Caco-2 (cell line): Measurements from ENCODE around the gene RAI1. TPM values are rescaled to one million over a fixed set of nuclear protein-coding genes. Genes with fewer than 3 reads are reported as not detected.

Source experiments
- BruUV-seq: library from RNA; stranded (reverse); fragments of 400-500 nt; replicated peaks from 2 replicates; lab custom pipeline; 2021; lab: Mats Ljungman, UMichigan
- CTCF ChIA-PET: fragments of 300-600 bp; sonication (Branson Sonifier 250); formaldehyde crosslinking; loops from one replicate; lab custom pipeline; 2022; ENCODE audit warnings: antibody characterized with exemption; lab: Charles Lee
- POLR2A ChIA-PET: fragments of 300-600 bp; sonication (Branson Sonifier 250); formaldehyde crosslinking; loops from one replicate; lab custom pipeline; 2022; ENCODE audit warnings: antibody characterized with exemption; lab: Charles Lee
- DNase-seq, 2 experiments: peaks; one replicate each; pipeline versions ENCODE4 v3.0.0 to v3.0.0-alpha.2; 2020 to 2022
- H3K27me3 ChIP-seq: replicated peaks from 2 replicates; pipeline ENCODE4 v1.6.0; 2011; ENCODE audit warnings: low read length; ENCODE audit not compliant: control insufficient read depth, insufficient read depth
- H3K36me3 ChIP-seq: 2 replicates; pipeline ENCODE4 v1.5.1; 2011; ENCODE audit warnings: low read length; ENCODE audit not compliant: control insufficient read depth, insufficient read depth
- H3K4me1 ChIP-seq: fragments of 250-450 bp; sonication (Bioruptor Pico); 2 replicates; pipeline ENCODE4 v1.5.1; 2020; ENCODE audit warnings: mild to moderate bottlenecking
- H3K4me3 ChIP-seq: 2 replicates; pipeline ENCODE4 v1.5.1; 2011; ENCODE audit warnings: low read depth, mild to moderate bottlenecking, control low read depth, low read length
- H3K9me3 ChIP-seq: fragments of 250-450 bp; sonication (Bioruptor Pico); 2 replicates; pipeline ENCODE4 v1.5.1; 2020; ENCODE audit warnings: mild to moderate bottlenecking, moderate library complexity
- H3K27ac Mint-ChIP-seq: one replicate; pipeline ENCODE4 v1.8.0; 2022; ENCODE audit warnings: mixed read lengths; ENCODE audit not compliant: unreplicated experiment
- H3K27me3 Mint-ChIP-seq: one replicate; pipeline ENCODE4 v1.8.0; 2022; ENCODE audit warnings: mixed read lengths; ENCODE audit not compliant: insufficient read depth, unreplicated experiment
- H3K36me3 Mint-ChIP-seq: one replicate; pipeline ENCODE4 v1.8.0; 2022; ENCODE audit warnings: mild to moderate bottlenecking, mixed read lengths; ENCODE audit not compliant: insufficient read depth, unreplicated experiment
- H3K4me1 Mint-ChIP-seq: one replicate; pipeline ENCODE4 v1.8.0; 2022; ENCODE audit warnings: low read depth, mixed read lengths; ENCODE audit not compliant: unreplicated experiment
- H3K4me3 Mint-ChIP-seq: one replicate; pipeline ENCODE4 v1.8.0; 2022; ENCODE audit warnings: mild to moderate bottlenecking, moderate library complexity, mixed read lengths; ENCODE audit not compliant: unreplicated experiment
- H3K9me3 Mint-ChIP-seq: one replicate; pipeline ENCODE4 v1.8.0; 2022; ENCODE audit warnings: mixed read lengths; ENCODE audit not compliant: unreplicated experiment
- intact Hi-C: fragments of 100-400 bp; cut with micrococcal nuclease; formaldehyde crosslinking; loops from one replicate; pipeline ENCODE4 v1.10.0; 2022; ENCODE audit not compliant: unreplicated experiment
- total RNA-seq: library from RNA; stranded (reverse); gene quantifications from 2 replicates; pipeline ENCODE4 v1.2.3, GENCODE V29; 2022
- TF ChIP-seq, protein P1 (sequence below), 2 experiments: fragments of 200-600 bp in 1 of 2; IDR thresholded peaks; 1 replicate in 1 of 2; 2 replicates in 1 of 2; pipeline versions ENCODE4 v1.5.1 to v1.8.0; 2011 to 2022; ENCODE audit warnings: antibody characterized with exemption in 1 of 2, control low read depth in 1 of 2, inconsistent platforms in 1 of 2, low read depth in 1 of 2, low read length in 1 of 2, mild to moderate bottlenecking in 1 of 2, moderate library complexity in 1 of 2; ENCODE audit not compliant: insufficient read depth in 1 of 2, severe bottlenecking in 1 of 2, unreplicated experiment in 1 of 2

Gene RAI1
- total RNA-seq, 1 experiment from 2014 or later, result 44.3 TPM

DNA sequence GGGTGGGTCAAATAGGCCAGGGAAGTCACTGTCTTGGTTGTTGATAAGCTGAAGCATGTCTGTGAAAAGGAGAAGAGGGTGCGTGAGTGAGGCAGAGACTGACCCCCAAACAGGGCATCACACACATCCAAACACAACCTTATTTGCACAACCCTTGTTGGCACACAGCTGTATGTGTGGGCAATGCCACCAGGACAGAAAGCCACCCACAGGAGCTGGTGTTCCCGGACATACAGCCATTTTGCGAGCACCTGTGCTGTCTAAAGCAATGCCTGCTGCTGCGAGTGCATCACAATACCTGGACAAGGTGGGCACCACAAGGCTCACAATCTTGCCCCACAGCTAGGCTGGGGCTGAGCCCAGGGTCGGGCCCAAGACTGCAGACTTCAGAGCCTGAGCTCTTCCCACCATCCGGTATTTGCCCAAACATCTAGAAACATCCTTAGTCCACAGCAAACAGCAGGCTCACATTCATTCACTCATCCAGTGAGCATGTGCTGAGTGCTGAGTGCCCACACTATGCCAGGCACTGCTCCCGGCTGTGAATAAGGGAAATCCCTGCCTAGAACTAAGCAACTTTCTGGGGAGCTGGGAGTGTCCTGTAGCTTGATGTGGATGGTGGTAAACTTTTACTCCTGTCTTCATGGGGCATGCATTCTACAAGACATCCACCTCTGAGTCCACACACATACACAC lies 139.4 kb downstream of the RAI1 start:
- H3K4me3 ChIP-seq, result no peak overlapping the region
- CTCF ChIA-PET, result interaction anchor here (0.7 kb wide), 1 partner anchor 152 kb away, joined by 3 read pairs; the partner anchor contains the start of genes DRC3 and TOM1L2
- Mint-ChIP-seq H3K4me3 (no peak overlapping the region), H3K4me1 (peaks cover 31% of the 10 kb centered on the region), H3K27ac (peak overlapping the region; percentile 63), H3K27me3 (no peaks in the 10 kb centered on the region), H3K36me3 (peaks cover 58% of the 10 kb centered on the region), H3K9me3 (no peaks in the 10 kb centered on the region)
- POLR2A ChIA-PET, result interaction anchor here (1.7 kb wide), 1 partner anchor 16 kb away, joined by 6 read pairs; no protein-coding TSS in a partner anchor
- BruUV-seq, result no TSS peak
- no peaks in the 10 kb centered on the region for H3K27me3 ChIP-seq
- intact Hi-C loops, result no loop called here
- H3K9me3 ChIP-seq, result no peaks in the 10 kb centered on the region
- peaks cover 37% of the 10 kb centered on the region for H3K4me1 ChIP-seq
- H3K36me3 ChIP-seq, result peaks cover 16% of the 10 kb centered on the region
- TF ChIP-seq, protein P1, sequence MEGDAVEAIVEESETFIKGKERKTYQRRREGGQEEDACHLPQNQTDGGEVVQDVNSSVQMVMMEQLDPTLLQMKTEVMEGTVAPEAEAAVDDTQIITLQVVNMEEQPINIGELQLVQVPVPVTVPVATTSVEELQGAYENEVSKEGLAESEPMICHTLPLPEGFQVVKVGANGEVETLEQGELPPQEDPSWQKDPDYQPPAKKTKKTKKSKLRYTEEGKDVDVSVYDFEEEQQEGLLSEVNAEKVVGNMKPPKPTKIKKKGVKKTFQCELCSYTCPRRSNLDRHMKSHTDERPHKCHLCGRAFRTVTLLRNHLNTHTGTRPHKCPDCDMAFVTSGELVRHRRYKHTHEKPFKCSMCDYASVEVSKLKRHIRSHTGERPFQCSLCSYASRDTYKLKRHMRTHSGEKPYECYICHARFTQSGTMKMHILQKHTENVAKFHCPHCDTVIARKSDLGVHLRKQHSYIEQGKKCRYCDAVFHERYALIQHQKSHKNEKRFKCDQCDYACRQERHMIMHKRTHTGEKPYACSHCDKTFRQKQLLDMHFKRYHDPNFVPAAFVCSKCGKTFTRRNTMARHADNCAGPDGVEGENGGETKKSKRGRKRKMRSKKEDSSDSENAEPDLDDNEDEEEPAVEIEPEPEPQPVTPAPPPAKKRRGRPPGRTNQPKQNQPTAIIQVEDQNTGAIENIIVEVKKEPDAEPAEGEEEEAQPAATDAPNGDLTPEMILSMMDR (IDR thresholded peaks at IDR 0.05; ENCODE audit: insufficient read depth in 1 of 2, low read depth in 1 of 2, low read length in 1 of 2, severe bottlenecking in 1 of 2, unreplicated experiment in 1 of 2), result no peak
- no peak for DNase-seq

DNA sequence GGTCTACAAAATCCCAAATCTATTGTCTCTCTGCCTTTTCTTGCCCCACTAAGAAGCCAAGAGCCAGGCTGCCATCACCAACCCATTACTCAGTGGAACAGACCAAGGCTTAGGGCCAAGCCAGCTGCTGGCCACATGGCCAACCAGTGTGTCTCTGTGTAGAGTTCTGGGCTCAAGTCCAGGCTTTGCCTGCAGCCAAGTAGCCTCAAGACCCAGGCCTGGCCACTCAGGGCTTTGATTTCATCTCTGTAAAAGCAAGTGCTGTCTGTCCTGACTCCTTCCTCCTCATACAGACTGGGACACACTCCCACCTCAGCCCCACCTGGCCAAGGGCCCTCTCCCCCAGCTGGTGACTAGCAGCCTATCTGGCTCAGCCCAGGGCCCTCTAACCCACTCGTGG lies 140.9 kb downstream of the RAI1 start:
- H3K4me1 ChIP-seq, result peaks cover 41% of the 10 kb centered on the region
- no TSS peak for BruUV-seq
- CTCF ChIA-PET, result interaction anchor here (0.9 kb wide), 1 partner anchor 9 kb away, joined by 3 read pairs; no protein-coding TSS in a partner anchor
- H3K9me3 Mint-ChIP-seq, result no peaks in the 10 kb centered on the region
- no peaks in the 10 kb centered on the region for H3K27me3 Mint-ChIP-seq
- no peak overlapping the region for H3K27ac Mint-ChIP-seq
- no peak overlapping the region for H3K4me3 ChIP-seq
- H3K4me1 Mint-ChIP-seq, result peaks cover 47% of the 10 kb centered on the region
- intact Hi-C loops, result no loop called here
- DNase-seq, result no peak
- TF ChIP-seq, protein P1 (IDR thresholded peaks at IDR 0.05; ENCODE audit: insufficient read depth in 1 of 2, low read depth in 1 of 2, low read length in 1 of 2, severe bottlenecking in 1 of 2, unreplicated experiment in 1 of 2), result no peak
- POLR2A ChIA-PET, result interaction anchor here (1.2 kb wide), 1 partner anchor 14 kb away, joined by 4 read pairs; no protein-coding TSS in a partner anchor
- no peaks in the 10 kb centered on the region for H3K9me3 ChIP-seq
- peaks cover 13% of the 10 kb centered on the region for H3K36me3 ChIP-seq
- H3K27me3 ChIP-seq, result no peaks in the 10 kb centered on the region
- peaks cover 58% of the 10 kb centered on the region for H3K36me3 Mint-ChIP-seq
- H3K4me3 Mint-ChIP-seq, result no peak overlapping the region

DNA sequence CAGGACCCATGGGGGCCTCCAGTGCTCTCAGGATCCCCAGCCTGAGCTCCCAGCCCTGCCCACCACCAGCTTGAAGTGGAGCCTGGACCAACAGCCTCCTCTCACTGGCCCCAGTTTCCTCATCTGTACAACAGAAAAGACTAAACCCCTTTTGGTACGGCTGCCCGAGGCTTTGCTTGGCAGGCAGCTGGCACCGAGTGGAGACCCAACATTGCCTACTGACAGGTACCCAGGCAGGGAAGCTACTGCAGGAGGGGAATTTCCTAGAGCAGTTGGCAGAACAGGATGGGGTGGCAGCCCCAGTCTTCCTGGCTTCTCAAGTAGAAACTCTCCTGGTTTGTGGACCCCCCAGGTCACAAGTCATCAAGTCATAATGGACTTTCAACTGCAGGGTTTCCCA lies 141.4 kb downstream of the RAI1 start:
- peaks cover 54% of the 10 kb centered on the region for H3K36me3 Mint-ChIP-seq
- peaks cover 47% of the 10 kb centered on the region for H3K4me1 Mint-ChIP-seq
- intact Hi-C loops, result loop anchor here (1.0 kb wide), 1 partner anchor 18 kb away; no protein-coding TSS in a partner anchor
- H3K4me3 Mint-ChIP-seq, result no peak overlapping the region
- Histone ChIP-seq H3K36me3 (peaks cover 11% of the 10 kb centered on the region), H3K27me3 (no peaks in the 10 kb centered on the region), H3K9me3 (no peaks in the 10 kb centered on the region), H3K4me3 (no peak overlapping the region; the same call in 1 of the 2 replicates), H3K4me1 (peaks cover 41% of the 10 kb centered on the region)
- H3K27me3 Mint-ChIP-seq, result no peaks in the 10 kb centered on the region
- no peak overlapping the region for H3K27ac Mint-ChIP-seq
- DNase-seq, result no peak
- no TSS peak for BruUV-seq
- no peaks in the 10 kb centered on the region for H3K9me3 Mint-ChIP-seq
- ChIA-PET POLR2A (interaction anchor here (1.2 kb wide), 1 partner anchor 13 kb away, joined by 4 read pairs; no protein-coding TSS in a partner anchor), CTCF (interaction anchor here (0.9 kb wide), 1 partner anchor 10 kb away, joined by 3 read pairs; no protein-coding TSS in a partner anchor)
- TF ChIP-seq, protein P1 (IDR thresholded peaks at IDR 0.05; ENCODE audit: insufficient read depth in 1 of 2, low read depth in 1 of 2, low read length in 1 of 2, severe bottlenecking in 1 of 2, unreplicated experiment in 1 of 2), result no peak
